Stimulated activated CD4-positive, alpha-beta T cell treated with anti-CD3 and anti-CD28 coated beads, Interleukin-1b, Interleukin-23, amount 100 ng/mL, for 24 hours (primary cell): ENCODE measurements around the gene EEF1AKMT3.
A peak's percentile ranks its signal among the peaks of the same experiment; 100 is the strongest.

ENCODE experiments used
- DNase-seq, 4 experiments: peaks; one replicate each; pipeline ENCODE4 v3.0.0-alpha.2; 2020; ENCODE audit warnings: low read depth in 4 of 4, low spot score in 1 of 4

Gene EEF1AKMT3

DNA sequence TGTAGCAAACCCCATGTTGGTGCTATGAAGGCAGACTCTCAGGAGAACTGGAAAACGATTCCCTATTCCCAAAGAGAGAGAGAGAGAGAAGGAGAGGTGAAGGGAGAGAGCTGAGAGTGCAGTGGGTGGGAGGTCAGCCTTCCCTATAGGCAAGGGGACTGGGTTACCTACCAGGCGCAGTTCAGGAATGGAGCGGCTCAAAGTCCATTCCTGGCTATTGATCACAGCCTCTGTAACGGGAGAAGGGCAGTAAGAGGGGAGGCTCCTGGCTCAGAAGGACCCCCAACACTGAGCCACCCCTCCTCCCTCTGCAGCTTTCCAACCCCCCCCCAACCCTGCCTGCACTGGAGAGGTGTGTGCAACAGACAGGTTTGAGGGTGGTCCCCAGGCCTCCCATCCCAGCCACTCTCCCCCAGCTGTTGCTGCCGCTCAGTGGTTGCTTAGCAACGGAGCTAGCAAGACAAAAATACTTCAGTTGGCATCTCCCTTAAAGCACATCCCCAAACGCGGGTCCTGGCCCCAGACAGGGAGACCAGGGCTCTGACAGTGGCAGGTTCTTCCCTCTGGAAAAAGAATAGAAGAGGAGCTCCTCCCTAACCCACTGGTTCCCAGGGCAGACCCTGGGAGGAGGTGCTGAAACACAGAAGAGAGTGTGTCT is 37.1 kb upstream of the EEF1AKMT3 start:
- DNase-seq = no peak

DNA sequence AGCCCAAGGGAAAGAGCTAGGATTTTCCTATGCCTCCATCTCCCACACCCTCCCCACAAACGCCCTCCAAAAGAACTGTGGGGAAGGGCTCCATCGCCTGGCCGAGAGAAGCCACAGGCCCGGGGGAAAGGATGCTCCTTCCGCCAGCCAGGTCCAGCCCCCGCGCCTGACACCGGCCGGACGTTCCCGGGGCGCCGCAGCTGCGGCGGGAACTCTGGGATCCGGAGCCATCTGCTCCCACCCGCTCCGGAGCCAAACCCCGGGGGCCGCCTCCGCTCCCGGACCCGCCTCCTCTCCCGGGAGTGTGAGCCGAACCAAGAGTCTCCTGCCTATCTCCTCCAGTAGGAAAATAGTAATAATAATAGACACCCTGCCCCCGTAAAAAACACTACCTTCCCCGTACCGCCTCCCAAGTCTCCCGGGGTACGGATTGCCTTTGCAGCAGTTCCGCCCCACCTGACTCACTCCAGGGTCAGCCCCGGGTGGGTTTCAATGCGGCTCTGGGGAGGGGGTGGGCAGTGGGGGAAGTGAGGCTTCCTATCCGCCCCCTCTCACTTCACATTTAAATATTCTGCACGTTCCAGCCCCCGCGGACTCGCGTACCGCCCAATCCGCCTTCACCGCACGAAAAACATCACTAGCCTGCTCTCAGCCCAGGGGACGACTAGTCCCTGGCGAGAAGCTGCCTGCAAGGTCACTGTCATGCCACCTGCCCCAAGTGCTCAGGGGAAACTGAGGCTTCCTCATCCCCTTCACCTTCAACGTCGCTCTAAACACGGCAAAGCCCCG is 36.3 kb upstream of the EEF1AKMT3 start:
- no peak for DNase-seq

DNA sequence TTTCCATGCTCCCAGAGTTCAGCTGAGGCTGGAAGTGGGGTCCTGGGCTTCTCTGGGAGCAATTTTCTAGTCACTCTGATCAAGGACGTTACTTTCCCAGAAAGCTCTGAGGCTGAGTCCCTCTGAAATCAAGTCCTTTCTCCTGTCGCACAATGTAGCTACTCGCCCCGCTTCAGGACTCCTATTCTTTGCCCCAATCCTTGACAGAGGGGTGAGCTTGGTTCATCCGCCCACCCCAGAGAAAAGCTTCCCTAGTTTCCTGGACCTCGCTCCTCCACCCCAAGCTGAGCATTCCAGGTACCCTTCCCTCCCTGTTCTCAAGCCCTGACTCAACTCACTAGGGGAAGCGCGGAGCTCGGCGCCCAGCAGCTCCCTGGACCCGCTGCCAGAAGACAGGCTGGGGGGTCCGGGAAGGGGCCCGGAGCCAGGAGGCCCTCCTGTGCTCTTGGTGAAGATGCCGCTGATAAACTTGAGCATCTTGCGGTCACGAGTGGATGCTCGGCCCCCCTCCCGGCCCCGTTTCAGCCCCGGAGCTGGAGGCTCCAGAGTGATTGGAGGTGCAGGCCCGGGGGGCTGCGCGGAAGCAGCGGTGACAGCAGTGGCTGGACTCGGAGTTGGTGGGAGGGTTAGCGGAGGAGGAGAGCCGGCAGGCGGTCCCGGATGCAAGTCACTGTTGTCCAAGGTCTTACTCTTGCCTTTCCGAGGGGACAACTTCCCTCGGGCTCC is 35.5 kb upstream of the EEF1AKMT3 start:
- DNase-seq = no peak

DNA sequence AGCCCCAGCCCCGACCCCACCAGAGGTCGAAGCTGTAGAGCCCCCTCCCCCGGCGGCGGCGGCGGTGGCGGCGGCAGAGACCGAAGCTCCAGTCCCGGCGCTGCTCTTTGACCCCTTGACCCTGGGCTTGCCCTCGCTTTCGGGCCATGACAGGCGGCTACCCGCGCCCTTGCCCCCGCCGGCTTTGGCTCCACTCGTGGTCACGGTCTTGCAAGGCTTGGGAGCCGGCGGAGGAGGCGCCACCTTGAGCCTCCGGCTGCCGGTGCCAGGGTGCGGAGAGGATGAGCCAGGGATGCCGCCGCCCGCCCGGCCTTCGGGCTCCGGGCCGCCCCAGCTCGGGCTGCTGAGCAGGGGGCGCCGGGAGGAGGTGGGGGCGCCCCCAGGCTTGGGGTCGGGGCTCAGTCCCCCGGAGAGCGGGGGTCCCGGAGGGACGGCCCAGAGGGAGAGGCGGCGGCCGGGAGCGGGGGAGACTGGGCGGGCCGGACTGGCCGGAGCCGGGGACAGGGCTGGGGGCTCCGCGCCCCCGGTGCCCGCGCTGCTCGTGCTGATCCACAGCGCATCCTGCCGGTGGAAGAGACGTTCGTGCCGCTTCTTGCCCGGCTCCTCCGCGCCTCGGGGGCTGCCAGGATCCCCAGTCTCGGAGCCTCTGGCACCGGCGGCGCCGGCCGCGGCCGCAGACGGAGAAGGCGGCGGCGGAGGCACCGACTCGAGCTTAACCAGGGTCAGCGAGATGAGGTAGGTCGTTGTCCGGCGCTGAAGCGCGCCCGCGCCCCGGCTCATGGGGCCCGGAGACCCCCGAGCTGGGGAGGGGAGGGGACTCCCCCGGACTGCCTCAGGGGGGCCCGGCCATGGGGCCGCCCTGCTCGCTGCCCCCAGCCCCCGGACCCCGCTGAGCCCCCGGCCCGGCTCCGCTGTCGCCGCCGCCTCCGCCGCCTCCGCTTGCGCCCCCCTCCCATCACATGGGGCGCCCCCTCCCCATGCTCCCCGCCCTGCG is 34.6 kb upstream of the EEF1AKMT3 start:
- no peak for DNase-seq

DNA sequence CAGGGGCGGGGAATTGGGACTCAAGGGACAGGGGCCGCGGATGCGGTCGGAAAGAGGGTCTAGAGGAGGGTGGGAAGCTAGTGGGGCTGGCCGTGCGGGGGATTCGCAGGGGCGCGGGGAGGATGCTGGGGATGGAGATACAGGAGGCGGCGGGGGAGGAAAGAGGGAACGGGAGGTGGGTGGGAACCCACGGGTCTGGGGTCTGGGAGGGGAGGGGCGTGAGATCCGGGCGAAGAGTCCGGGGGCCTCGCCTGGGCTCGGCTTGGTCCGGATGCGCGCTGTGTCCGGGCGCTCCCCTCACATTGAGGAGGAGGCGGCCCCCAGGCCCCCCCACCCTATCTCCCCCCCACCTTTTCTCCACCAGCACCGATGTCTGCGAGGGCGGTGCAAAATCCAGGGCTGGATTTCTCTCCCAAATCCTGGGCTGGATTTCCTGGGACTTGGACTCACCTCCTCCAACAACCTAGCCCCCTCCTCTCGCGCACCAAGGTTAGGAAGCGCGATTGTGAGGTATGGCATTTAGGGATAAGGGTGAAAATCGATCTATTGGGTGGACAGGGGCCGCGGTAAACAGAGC is 33.7 kb upstream of the EEF1AKMT3 start, which contains the start of gene AGAP2:
Gene AGAP2 (minus strand): TSS at position 82 of the 577 bp plus-strand sequence. CDS start 496 bp downstream, outside the sequence.
- DNase-seq = no peak

DNA sequence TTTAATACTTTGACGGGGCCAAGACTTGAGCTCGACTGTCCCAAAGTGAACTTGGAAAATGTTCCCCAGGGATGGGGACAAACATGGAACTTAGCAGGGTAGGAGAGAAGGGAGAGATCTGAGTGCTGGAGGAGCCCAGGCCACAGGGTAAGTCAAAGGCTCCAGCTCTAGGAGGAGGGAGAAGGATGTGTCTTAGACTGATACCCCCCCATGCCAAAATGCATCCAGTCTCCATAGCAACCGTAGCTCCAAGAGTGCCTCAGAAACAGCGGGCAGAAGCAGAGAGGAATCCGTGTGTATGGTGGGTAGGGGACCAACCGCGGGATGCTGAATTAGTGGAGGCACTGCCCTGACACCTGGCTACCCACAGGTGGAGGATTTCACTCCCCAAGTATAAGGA is 33.0 kb upstream of the EEF1AKMT3 start:
- DNase-seq = no peak

DNA sequence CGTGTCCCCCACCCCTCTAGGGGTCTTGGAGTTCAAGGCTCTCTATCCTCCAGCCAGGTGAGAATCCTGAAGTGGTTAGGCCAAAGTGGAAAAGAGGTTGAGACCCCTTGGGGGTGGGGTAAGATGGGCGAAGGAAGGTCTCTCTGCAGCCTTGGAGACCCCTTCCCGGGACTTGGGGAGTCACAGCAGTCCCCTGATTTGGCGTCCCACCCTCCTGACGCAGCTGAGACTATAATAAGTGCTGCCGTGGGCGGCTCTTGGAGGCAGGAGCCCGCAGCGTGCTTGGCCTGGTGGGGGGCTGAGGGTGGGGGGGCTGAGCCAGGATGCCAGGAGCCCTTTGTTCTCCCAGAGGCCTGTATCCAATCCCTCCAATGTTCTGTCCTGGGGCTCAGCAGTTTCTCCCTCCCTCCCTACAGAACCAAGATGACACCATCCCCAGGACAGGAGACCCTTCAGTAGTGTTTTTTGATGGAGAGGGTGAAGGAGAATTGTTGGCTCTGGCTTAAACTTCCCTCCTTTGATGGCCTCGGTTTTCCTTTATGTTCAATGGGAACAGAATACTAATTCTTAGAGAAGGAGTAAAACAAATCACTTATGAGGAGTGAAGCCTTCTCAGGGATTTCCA is 32.4 kb upstream of the EEF1AKMT3 start:
- no peak for DNase-seq

DNA sequence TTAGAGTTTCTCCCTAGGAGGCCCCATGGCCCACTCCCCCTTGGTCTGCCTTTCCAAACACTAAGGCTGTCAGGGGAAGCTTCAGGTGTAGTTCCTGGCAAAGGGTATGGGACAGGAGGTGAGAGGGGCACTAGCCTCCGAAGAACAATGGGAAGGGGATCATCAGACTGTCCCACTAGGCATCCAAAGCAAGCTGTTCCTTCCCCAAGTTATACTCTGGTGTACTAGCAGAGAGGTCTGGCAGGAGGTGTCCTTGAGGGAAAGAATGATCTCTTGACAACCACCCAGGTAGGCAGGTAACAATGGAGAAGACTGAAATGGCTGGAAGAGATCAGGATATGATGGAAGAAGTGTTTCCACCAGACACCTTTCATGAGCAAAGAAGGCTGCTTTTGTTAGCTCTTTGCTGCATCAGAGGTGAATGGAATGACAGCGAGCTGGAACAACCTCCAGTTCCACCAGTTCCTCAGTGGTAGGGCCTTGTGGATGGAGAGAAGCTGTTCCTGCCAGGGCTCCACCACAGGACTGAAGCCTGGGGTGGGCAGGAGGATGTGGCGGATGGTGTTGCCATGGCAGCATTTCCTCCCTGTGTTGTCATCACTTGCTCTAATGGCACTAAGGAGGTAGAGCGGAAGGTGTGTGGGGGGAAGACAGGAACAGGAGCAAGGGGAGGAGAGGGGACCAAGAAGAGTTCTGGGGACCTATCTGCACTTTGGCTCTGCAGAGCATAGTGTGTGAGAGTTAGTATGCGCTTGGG is 31.6 kb upstream of the EEF1AKMT3 start:
- DNase-seq = peak; percentile 31 to 63 (median 40)

DNA sequence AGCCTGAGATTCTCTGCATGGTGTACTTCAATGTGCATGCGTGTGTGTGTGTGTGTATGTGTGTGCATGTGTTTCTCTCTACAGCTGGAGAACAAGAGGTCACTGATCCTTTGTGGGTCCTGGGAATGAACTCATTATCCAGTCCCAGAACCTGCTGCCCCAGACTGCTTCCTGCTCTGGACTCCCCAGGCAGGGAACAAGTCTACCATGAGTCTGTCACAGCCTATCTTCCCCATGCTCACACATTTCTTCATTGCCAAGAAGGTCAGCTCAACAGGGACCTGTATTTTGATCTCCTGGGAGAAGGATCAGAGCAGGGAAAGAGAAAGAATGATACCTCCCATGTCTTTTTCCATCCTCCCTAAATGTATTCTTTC is 31.0 kb upstream of the EEF1AKMT3 start:
- no peak for DNase-seq

DNA sequence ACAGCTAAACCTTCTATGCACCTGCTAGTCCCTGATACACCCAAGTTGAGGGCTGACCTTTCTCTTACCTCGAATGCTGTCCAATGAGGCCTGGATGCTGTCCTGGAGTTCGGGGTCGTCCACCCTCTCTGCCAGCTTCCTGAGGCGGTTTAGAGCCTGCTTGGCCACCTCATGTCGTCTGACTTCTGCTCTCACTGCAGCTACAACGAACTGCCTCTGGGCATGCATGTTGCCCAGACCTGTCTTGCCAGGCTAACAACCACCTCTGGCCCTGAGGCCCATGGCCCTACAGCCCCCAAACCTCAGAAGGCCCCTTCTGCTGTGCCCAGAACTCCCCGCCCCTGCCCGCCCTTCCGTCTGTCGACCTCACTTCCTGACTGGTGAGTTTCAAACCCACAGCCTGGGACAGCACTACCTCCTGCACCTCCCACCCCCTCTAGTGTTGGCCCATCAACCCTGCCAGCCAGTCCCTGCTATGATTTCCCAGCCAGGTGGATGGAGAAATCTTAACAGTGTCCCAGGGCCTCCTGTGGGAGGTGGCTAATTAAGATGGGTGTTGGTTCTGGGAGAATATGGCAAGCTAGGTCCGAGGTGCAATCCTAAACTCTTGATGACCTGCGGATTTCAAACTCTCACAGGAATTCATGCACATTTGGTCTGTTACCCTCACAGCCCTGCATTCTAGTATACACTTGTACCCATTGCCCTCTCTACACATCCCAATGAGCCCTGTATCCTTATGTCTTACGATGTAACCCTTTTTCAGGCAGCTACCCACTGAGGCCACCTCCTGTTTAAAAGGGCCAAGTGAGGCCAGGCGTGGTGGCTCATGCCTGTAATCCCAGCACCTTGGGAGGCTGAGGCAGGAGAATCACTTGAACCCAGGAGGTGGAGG is 30.3 kb upstream of the EEF1AKMT3 start:
- DNase-seq = peak; percentile 49 to 78 (median 58)

DNA sequence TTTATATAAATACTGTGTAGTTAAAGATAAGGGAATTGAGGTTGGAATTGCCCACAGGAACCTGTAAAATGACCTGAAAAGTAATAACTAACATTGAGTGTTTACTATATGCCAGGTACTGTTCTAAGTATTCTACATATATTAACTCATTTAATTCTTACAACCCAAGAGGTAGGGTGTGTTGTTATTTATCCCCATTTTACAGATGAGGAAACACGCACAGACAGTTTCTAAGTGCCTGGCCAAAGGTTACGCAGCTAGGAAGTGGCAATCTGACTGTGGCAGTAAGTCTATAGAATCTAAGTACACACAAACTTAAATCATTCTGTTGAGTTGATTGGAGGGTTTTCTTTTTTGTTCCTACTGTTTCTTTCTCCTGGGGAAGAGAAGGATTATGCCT is 28.6 kb upstream of the EEF1AKMT3 start:
- no peak for DNase-seq

DNA sequence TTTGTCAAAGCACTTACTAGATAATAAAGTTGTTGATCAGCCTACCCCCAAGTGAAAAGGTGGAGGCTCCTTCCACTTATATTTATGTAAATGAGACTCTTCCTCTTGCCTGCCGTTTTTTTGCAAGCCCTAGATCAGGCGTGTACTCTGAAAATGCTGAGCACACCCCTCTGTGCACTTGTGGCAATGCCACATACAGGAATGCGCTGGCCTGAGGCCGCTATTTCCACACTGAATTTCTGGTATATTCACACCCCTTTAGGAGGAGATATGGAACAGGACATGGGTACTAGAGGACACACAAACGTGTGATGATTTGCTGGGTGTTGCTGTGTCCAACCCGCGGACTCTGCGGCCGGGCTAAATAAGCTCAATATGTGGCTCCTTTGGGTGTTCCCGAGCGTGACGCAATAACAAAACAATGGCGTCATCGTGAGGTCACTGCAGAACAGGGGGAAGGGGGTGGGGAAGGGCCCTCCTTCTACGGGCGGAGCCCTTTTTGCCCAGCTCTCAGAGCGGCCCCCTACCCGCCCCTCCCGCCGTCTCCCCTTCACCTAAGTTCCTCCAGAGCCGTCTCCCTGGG is 28.1 kb upstream of the EEF1AKMT3 start:
- peak; percentile 43 to 67 (median 66) for DNase-seq

DNA sequence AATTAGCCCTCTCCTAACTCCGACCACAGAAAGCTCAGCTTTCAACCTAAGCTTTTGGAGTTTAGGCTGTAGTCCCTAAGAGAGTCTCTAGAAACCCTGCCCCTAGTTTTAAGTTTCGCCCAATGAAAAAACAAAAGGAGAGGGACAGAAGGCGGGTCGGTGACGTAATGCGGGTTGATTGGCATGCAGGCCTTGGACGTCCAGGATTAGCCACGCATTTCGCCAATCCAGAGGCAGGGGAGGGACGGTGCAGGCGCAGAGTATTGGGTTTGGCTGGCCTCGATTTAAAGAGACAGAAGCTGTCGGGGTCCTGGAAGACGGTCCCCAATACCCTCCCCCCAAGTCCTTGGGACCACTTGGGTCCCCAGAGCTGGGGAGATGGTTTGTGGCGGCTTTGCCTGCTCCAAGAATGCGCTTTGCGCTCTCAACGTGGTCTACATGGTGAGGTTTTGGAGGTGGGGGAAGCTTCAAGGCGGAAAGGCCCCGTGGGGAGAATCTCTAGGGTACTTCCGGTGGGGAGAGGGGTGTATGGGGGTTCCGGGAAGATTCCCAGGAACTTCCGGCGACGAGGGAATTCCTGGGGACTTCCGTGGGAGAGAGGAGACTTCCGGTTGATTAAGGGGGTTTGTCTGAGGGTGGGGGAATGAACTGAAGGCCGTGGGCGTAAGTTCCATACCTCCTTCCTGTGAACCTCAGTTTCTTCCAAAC is 27.5 kb upstream of the EEF1AKMT3 start, which contains the start of gene TSPAN31:
Gene TSPAN31 (plus strand): TSS at position 263 of the 708 bp plus-strand sequence. CDS start 116 bp downstream, at position 379.
- DNase-seq = peak; percentile 85 to 94 (median 89)

DNA sequence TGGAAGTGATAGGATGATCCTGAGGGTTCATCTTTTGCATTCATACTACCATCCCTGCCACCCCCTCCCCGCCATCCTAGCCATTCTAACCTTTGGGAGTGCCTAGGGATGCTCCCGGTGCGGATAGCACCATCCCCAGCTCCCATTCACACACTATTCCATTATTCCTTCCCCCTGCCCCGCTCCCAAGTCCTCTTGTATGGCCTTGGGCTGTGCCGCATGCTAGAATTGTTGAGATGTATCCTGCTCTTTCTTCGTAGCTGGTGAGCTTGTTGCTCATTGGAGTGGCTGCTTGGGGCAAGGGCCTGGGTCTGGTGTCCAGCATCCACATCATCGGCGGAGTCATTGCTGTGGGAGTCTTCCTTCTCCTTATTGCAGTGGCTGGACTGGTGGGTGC is 26.9 kb upstream of the EEF1AKMT3 start:
- DNase-seq = no peak

DNA sequence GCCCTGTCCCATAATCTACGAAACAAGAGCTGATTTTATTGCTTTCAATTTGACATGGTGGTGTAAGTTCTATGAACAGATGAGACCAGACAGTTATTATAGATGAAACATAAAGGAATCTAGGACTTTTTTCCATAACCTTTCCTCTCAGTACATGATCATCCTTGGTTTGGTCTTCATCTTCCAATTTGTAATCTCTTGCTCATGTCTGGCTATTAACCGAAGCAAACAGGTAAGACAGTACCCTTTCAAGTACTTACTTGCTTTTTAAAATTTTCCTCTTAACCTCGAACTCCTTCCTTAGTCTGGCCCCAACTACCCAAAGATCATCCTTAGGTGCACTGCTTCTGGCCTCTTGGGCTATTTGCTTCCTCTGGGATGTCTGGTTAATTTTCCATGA is 26.4 kb upstream of the EEF1AKMT3 start:
- DNase-seq = no peak

DNA sequence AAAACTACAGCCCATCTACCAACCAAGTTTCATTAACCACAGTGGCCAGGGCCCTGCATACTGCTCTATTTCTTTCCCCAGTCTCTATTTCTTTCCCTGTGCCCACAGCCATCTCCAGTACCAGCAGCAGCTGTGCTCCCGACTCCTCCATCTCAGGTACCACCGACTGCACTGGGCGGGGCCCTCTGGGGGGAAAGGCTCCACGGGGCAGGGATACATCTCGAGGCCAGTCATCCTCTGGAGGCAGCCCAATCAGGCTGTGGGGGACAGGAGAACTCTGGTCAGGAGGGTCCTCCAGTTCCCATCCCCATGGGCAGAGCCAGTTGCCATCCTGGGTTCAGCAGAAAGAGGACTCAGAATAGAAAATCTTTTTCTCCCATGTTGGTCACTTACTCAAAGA is 23.4 kb upstream of the EEF1AKMT3 start:
- DNase-seq = no peak
